Body of pancreas (tissue), 4 donors: ENCODE measurements around the gene CDC42SE2. TPM values are rescaled to one million over a fixed set of nuclear protein-coding genes. Genes with fewer than 3 reads are reported as not detected.

Experiments used
- ATAC-seq: fragments of 150-250 bp; one replicate; pipeline ENCODE4 v1.9.1; 2016
- DNase-seq, 4 donors: peaks; one replicate each; pipeline ENCODE4 v3.0.0-alpha.2; 2019
- H3K27ac ChIP-seq, 4 donors: fragments of 200-600 bp; sonication (generic); 1 replicate in 3 of 4; 2 replicates in 1 of 4; pipeline versions ENCODE4 v1.5.1 to v1.6.1; 2016 to 2019; ENCODE audit warnings: mild to moderate bottlenecking in 1 of 4, mixed read lengths in 1 of 4, moderate library complexity in 1 of 4
- H3K27me3 ChIP-seq, 2 donors: fragments of 200-600 bp; sonication (generic); one replicate each; pipeline ENCODE4 v1.6.0; 2016; ENCODE audit warnings: mild to moderate bottlenecking in 1 of 2
- H3K36me3 ChIP-seq, 2 donors: fragments of 200-600 bp; sonication (generic); replicated peaks in 1 of 2; 2 replicates each; pipeline ENCODE4 v1.5.1; 2016; ENCODE audit warnings: low read depth in 2 of 2; ENCODE audit not compliant: insufficient read depth in 1 of 2
- H3K4me1 ChIP-seq: fragments of 200-600 bp; sonication (generic); one replicate; pipeline ENCODE4 v1.6.0; 2016
- H3K4me3 ChIP-seq, 2 donors: fragments of 200-600 bp; sonication (generic); 1 replicate in 1 of 2; 2 replicates in 1 of 2; pipeline ENCODE4 v1.5.1; 2016 to 2019
- H3K9me3 ChIP-seq, 3 donors: fragments of 200-600 bp; sonication (generic); 1 replicate in 2 of 3; 2 replicates in 1 of 3; pipeline ENCODE4 v1.5.1; 2016
- POLR2A ChIP-seq, 3 donors: fragments of 450-650 bp; IDR thresholded peaks; one replicate each; pipeline ENCODE4 v1.6.1; 2016; ENCODE audit warnings: antibody characterized with exemption in 3 of 3, mild to moderate bottlenecking in 2 of 3
- WGBS, 2 donors: methylation state at CpG; one replicate each; pipeline ENCODE4 v1.1.5; 2017; 5-methylcytosine and 5-hydroxymethylcytosine counted together
- intact Hi-C: fragments of 100-400 bp; cut with DNase I; formaldehyde crosslinking; loops from one replicate; pipeline ENCODE4 v1.15.1; 2023
- total RNA-seq, 2 donors: library from RNA; depleted of rRNA; stranded (reverse); fragments of >200 nt; gene quantifications; one replicate each; pipeline ENCODE4 v1.1.0, GENCODE V29; 2016
- TF ChIP-seq, protein P1 (sequence below), 7 experiments: fragments of 450-650 bp in 4 of 7; fragments of 200-600 bp in 3 of 7; sonication (generic) in 3 of 7; IDR thresholded peaks; one replicate each; pipeline ENCODE4 v1.5.1; 2016 to 2019; ENCODE audit warnings: antibody characterized with exemption in 7 of 7

CDC42SE2 gene
- total RNA-seq, 2 donors from 2014 or later, result 23.4 to 33.5 TPM

DNA sequence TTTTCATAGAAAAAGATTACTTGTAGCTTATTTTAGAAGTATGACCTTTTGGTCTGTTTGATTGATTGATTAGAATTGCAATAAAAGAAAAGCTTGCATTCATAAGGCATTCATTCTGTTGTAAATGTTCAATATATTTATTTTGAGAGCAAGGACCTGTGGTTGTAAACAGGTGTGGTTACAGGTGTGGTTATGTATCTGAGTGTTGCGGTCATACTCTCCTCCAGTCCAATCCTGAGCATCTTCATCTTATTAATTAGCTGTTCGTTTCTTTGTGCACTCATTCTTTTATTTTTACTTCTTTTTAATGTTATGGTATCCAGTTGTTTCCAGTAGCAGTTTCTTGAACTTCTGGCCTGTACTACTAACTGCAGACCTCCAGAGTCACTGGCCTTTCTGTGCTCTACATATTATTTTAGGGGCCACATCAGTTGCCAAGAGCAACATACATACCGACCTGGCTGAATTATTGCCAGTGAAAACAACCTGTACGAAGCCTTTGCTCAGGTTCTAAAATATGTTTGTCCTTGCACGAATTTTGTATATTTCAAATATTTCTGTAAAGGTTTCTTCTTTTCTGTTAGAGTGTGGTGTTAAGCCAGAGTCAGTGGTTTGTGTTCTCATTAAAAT lies 128.7 kb downstream of the CDC42SE2 start:
- 57% methylated on average over 5 of the region's 5 CpGs for WGBS, 2 donors
- DNase-seq (no peak), ATAC-seq (no peak)
- Histone ChIP-seq H3K9me3 (no peaks in the 10 kb centered on the region), H3K4me3 (no peak overlapping the region), H3K4me1 (peaks cover 31% of the 10 kb centered on the region), H3K27me3 (no peaks in the 10 kb centered on the region), H3K27ac (peak overlapping the region in 2 of 4 donors; percentile 65 to 79), H3K36me3 (peaks cover 0 to 1% of the 10 kb centered on the region in 2 donors)
- TF ChIP-seq, protein P1, sequence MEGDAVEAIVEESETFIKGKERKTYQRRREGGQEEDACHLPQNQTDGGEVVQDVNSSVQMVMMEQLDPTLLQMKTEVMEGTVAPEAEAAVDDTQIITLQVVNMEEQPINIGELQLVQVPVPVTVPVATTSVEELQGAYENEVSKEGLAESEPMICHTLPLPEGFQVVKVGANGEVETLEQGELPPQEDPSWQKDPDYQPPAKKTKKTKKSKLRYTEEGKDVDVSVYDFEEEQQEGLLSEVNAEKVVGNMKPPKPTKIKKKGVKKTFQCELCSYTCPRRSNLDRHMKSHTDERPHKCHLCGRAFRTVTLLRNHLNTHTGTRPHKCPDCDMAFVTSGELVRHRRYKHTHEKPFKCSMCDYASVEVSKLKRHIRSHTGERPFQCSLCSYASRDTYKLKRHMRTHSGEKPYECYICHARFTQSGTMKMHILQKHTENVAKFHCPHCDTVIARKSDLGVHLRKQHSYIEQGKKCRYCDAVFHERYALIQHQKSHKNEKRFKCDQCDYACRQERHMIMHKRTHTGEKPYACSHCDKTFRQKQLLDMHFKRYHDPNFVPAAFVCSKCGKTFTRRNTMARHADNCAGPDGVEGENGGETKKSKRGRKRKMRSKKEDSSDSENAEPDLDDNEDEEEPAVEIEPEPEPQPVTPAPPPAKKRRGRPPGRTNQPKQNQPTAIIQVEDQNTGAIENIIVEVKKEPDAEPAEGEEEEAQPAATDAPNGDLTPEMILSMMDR (IDR thresholded peaks at IDR 0.05), result no peak
- TF ChIP-seq POLR2A (IDR thresholded peaks at IDR 0.05), result no peak
- intact Hi-C loops, result no loop called here

DNA sequence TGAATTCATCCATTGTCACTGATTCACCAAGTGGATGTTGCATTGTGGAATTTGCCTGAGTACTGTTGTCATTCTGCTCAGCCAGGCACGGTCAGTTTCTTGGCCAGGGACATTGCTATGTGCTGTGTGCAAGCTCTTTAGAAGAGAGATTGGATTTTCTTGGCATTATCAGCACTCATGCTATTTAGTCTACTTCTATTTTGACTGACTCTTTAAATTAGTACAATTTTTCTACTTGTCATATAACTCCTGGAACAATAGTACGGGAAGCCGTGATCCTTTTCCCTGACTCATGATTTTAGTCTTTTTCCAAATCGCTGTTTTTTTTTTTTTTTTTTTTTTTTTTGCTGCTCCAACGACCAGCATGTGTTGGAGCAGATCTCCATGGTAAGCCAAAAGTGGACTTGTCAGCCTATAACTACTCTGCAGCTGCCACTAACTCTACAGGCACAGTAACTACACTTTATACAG lies 129.7 kb downstream of the CDC42SE2 start:
- DNase-seq, result no peak
- peaks cover 0 to 1% of the 10 kb centered on the region in 2 donors for H3K36me3 ChIP-seq
- no peak for TF ChIP-seq POLR2A (IDR thresholded peaks at IDR 0.05)
- TF ChIP-seq, protein P1 (IDR thresholded peaks at IDR 0.05), result no peak
- peak; percentile 41 for ATAC-seq
- H3K27me3 ChIP-seq, result no peaks in the 10 kb centered on the region
- peaks cover 31% of the 10 kb centered on the region for H3K4me1 ChIP-seq
- H3K4me3 ChIP-seq, result no peak overlapping the region
- WGBS, 2 donors, result 36% methylated on average over 5 of the region's 5 CpGs
- peak overlapping the region in 3 of 4 donors; percentile 50 to 79 (median 65) for H3K27ac ChIP-seq
- no peaks in the 10 kb centered on the region for H3K9me3 ChIP-seq
- intact Hi-C loops, result no loop called here

DNA sequence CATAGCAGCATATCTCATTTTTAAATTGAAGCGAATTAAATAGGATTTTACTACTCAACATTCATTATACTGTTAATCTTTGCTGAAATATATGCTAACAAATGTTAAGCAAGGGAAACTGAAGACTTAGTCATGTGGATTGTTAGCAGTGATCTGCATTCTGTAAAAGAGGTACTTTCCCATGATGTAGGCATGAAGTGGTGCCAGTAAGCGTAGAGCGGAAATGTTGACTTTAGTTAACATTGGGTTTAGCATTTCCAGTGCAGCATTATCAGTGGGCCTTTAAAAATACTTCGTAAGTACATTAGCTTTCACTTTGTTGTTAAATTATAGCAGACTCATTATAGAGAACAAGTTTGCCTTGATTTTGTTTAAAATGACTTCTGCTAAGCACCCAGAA lies 130.3 kb downstream of the CDC42SE2 start:
- WGBS, 2 donors, result 20 to 23% methylated on average over 4 of the region's 4 CpGs
- H3K27me3 ChIP-seq, result no peaks in the 10 kb centered on the region
- peak overlapping the region in 3 of 4 donors; percentile 50 to 79 (median 65) for H3K27ac ChIP-seq
- intact Hi-C loops, result no loop called here
- H3K9me3 ChIP-seq, result no peaks in the 10 kb centered on the region
- H3K4me1 ChIP-seq, result peaks cover 31% of the 10 kb centered on the region
- ATAC-seq (peak; percentile 95), DNase-seq (peak; percentile 28 to 77 (median 54))
- no peak for TF ChIP-seq POLR2A (IDR thresholded peaks at IDR 0.05)
- TF ChIP-seq, protein P1 (IDR thresholded peaks at IDR 0.05), result no peak
- H3K36me3 ChIP-seq, result peaks cover 0 to 1% of the 10 kb centered on the region in 2 donors
- H3K4me3 ChIP-seq, result no peak overlapping the region

DNA sequence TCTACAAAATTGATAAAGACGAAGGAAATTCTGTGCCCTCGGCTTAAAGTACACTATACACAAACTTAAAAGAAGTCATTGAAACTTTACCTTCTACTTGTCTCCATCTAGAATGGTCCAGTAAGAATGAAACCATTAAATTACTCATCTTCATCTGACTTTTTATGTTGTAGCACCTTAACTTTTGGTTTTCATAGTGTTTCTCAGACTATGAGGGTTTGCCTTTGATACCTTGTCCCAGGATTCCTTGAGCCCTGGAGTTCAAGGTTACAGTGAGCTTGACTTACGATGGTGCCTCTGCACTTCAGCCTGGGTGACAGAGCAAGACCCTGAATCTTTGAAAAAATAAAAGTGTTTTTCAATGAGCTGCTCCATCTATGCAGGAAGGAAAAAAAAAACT lies 132.2 kb downstream of the CDC42SE2 start:
- intact Hi-C loops, result no loop called here
- H3K27me3 ChIP-seq, result no peaks in the 10 kb centered on the region
- WGBS, 2 donors, result 82 to 97% methylated on average over 3 of the region's 3 CpGs
- no peak for DNase-seq
- H3K27ac ChIP-seq, result no peak overlapping the region
- peaks cover 0 to 1% of the 10 kb centered on the region in 2 donors for H3K36me3 ChIP-seq
- TF ChIP-seq, protein P1 (IDR thresholded peaks at IDR 0.05), result no peak
- no peak for TF ChIP-seq POLR2A (IDR thresholded peaks at IDR 0.05)
- H3K4me1 ChIP-seq, result peaks cover 31% of the 10 kb centered on the region
- H3K4me3 ChIP-seq, result no peak overlapping the region
- no peak for ATAC-seq
- H3K9me3 ChIP-seq, result no peaks in the 10 kb centered on the region
